Measurements from ENCODE around the gene POMT2.
"Not testable (repeated sequence)": the region's sequence is repeated elsewhere in the genome, so short reads cannot be mapped to it uniquely, and the experiment has no call there.

The POMT2 gene

GRCh38 chr14:77290705-77291104, 30.0 kb downstream of the POMT2 start:
- TF ChIP-seq ELF4 (IDR thresholded peaks at IDR 0.05), result no peak
- no peak for TF ChIP-seq FOXK2 (IDR thresholded peaks at IDR 0.05)
- no peak for TF ChIP-seq PKNOX1 (IDR thresholded peaks at IDR 0.05)
- TF ChIP-seq ZNF384 (IDR thresholded peaks at IDR 0.05), result no peak
- TF ChIP-seq CTBP1 (IDR thresholded peaks at IDR 0.05; ENCODE audit: borderline replicate concordance), result no peak
- TF ChIP-seq BHLHE40 (IDR thresholded peaks at IDR 0.05; ENCODE audit: borderline replicate concordance), result no peak
- TF ChIP-seq ARNT (IDR thresholded peaks at IDR 0.05), result no peak
- no peak for TF ChIP-seq FOXA1 (IDR thresholded peaks at IDR 0.05)
- ChIA-PET CTCF (interaction anchor here (0.6 to 1.8 kb wide), 2 partner anchors 25 to 174 kb away, joined by 3 to 8 read pairs; no protein-coding TSS in a partner anchor), POLR2A (no interaction called here)
- no peak for DNase-seq (ENCODE audit: extremely low spot score)

GRCh38 chr14:77286576-77286975, 34.1 kb downstream of the POMT2 start:
- no peak for DNase-seq (ENCODE audit: extremely low spot score)
- ChIA-PET CTCF (interaction anchor here (1.4 kb wide), 1 partner anchor 30 kb away, joined by 5 read pairs; no protein-coding TSS in a partner anchor), POLR2A (no interaction called here)
- no peak for TF ChIP-seq TARDBP (IDR thresholded peaks at IDR 0.05)
- TF ChIP-seq BHLHE40 (IDR thresholded peaks at IDR 0.05; ENCODE audit: borderline replicate concordance), result no peak
- TF ChIP-seq LEF1 (IDR thresholded peaks at IDR 0.05; ENCODE audit: borderline replicate concordance), result no peak
- TF ChIP-seq ZNF384 (IDR thresholded peaks at IDR 0.05), result no peak
- TF ChIP-seq FOXM1 (IDR thresholded peaks at IDR 0.05; ENCODE audit: borderline replicate concordance), result no peak
- no peak for TF ChIP-seq L3MBTL2 (conservative IDR thresholded peaks at IDR 0.05)
- no peak for TF ChIP-seq FOXK2 (IDR thresholded peaks at IDR 0.05)
- no peak for TF ChIP-seq ARNT (IDR thresholded peaks at IDR 0.05)
- no peak for TF ChIP-seq HDGF (IDR thresholded peaks at IDR 0.05; ENCODE audit: borderline replicate concordance)
- no peak for TF ChIP-seq ELF4 (IDR thresholded peaks at IDR 0.05)
- no peak for TF ChIP-seq SP1 (IDR thresholded peaks at IDR 0.05)
- no peak for TF ChIP-seq PKNOX1 (IDR thresholded peaks at IDR 0.05)
- TF ChIP-seq FOXA1 (IDR thresholded peaks at IDR 0.05), result no peak

- DNase-seq (ENCODE audit: extremely low spot score), result no peak
- ChIA-PET POLR2A (no interaction called here), CTCF (no interaction called here)
- TF ChIP-seq LEF1 (IDR thresholded peaks at IDR 0.05; ENCODE audit: borderline replicate concordance) (no peak), L3MBTL2 (conservative IDR thresholded peaks at IDR 0.05) (no peak), PKNOX1 (IDR thresholded peaks at IDR 0.05) (no peak), FOXK2 (IDR thresholded peaks at IDR 0.05) (no peak), SP1 (IDR thresholded peaks at IDR 0.05) (no peak), ZNF384 (IDR thresholded peaks at IDR 0.05) (no peak), CTBP1 (IDR thresholded peaks at IDR 0.05; ENCODE audit: borderline replicate concordance) (no peak)
Measured at GRCh38 chr14:77284466-77284865, 36.2 kb downstream of the POMT2 start.

- DNase-seq (ENCODE audit: extremely low spot score), result no peak
- POLR2A ChIA-PET, result no interaction called here
- CTCF ChIA-PET, result interaction anchor here (0.6 kb wide), 1 partner anchor 1284 kb away, joined by 6 read pairs; no protein-coding TSS in a partner anchor
- TF ChIP-seq TARDBP (IDR thresholded peaks at IDR 0.05) (no peak), HDGF (IDR thresholded peaks at IDR 0.05; ENCODE audit: borderline replicate concordance) (no peak), SP1 (IDR thresholded peaks at IDR 0.05) (no peak), ELF4 (IDR thresholded peaks at IDR 0.05) (no peak), CTBP1 (IDR thresholded peaks at IDR 0.05; ENCODE audit: borderline replicate concordance) (no peak), FOXM1 (IDR thresholded peaks at IDR 0.05; ENCODE audit: borderline replicate concordance) (no peak), LEF1 (IDR thresholded peaks at IDR 0.05; ENCODE audit: borderline replicate concordance) (no peak), ARNT (IDR thresholded peaks at IDR 0.05) (no peak), ZNF384 (IDR thresholded peaks at IDR 0.05) (no peak), FOXK2 (IDR thresholded peaks at IDR 0.05) (no peak), NFRKB (IDR thresholded peaks at IDR 0.05) (no peak), FOXA1 (IDR thresholded peaks at IDR 0.05) (no peak), SUZ12 (IDR thresholded peaks at IDR 0.05) (no peak)
Measured at GRCh38 chr14:77284066-77284465, 36.6 kb downstream of the POMT2 start.

- CTCF ChIA-PET, result no interaction called here
Measured at GRCh38 chr14:77281852-77282410, 38.8 kb downstream of the POMT2 start.

GRCh38 chr14:77280921-77281320, 39.8 kb downstream of the POMT2 start:
- POLR2A ChIA-PET, result interaction anchor here (1.0 kb wide), 1 partner anchor 40 kb away, joined by 4 read pairs; the partner anchor contains the start of genes GSTZ1 and POMT2
- DNase-seq (ENCODE audit: extremely low spot score); CTCF ChIA-PET: not testable (repeated sequence)

More at GRCh38 chr14:77281852-77282410, 38.8 kb downstream of the POMT2 start:
- no peak for DNase-seq (ENCODE audit: extremely low spot score)
- POLR2A ChIA-PET, result no interaction called here
- TF ChIP-seq BHLHE40 (IDR thresholded peaks at IDR 0.05; ENCODE audit: borderline replicate concordance) (no peak), HDGF (IDR thresholded peaks at IDR 0.05; ENCODE audit: borderline replicate concordance) (no peak), FOXK2 (IDR thresholded peaks at IDR 0.05) (no peak), NFRKB (IDR thresholded peaks at IDR 0.05) (no peak), SUZ12 (IDR thresholded peaks at IDR 0.05) (no peak), SP1 (IDR thresholded peaks at IDR 0.05) (no peak), LEF1 (IDR thresholded peaks at IDR 0.05; ENCODE audit: borderline replicate concordance) (no peak), ARNT (IDR thresholded peaks at IDR 0.05) (no peak), PKNOX1 (IDR thresholded peaks at IDR 0.05) (no peak), ELF4 (IDR thresholded peaks at IDR 0.05) (no peak), ZNF384 (IDR thresholded peaks at IDR 0.05) (no peak), TARDBP (IDR thresholded peaks at IDR 0.05) (no peak)

Measured in HEK293T (cell line).